Measurements from ENCODE around the gene MFAP2. TPM values are rescaled to one million over a fixed set of nuclear protein-coding genes. Genes with fewer than 3 reads are reported as not detected.
"Not testable (repeated sequence)": the region's sequence is repeated elsewhere in the genome, so short reads cannot be mapped to it uniquely, and the experiment has no call there.

Gene MFAP2
- total RNA-seq, 1 donor from 2014 or later, result 83.4 TPM

DNA sequence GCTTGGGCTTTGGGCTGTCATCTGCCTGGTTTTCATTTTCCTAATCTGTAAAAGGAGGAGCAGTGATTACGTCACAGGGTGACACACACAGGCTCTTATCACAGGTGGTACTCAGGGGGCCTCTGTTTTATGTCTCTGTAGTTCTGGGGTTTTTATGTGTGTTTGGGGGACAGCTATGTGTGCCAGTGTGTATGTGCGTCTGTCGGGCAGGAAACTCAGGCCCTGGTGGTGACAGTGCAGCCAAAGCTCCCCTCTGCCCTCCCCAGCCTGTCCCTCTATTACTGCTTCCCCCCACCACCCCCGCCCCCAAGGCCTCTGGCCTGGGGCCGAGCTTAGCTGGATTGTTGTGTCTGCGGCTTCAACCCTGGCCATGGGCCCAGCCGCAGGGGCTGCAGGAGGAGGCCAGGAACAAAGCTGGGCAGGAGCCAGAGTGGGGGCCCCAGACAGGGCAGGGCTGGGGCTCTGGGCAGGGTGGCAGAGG is 13.3 kb downstream of the MFAP2 start:
- H3K4me3 Mint-ChIP-seq, result no peak overlapping the region
- no peaks in the 10 kb centered on the region for H3K27me3 Mint-ChIP-seq (ENCODE audit: low read depth)
- DNase-seq (ENCODE audit: low read depth, low spot score), result no peak
- H3K9me3 Mint-ChIP-seq, result no peaks in the 10 kb centered on the region
- no peaks in the 10 kb centered on the region for H3K36me3 Mint-ChIP-seq (ENCODE audit: low read depth)
- H3K27ac Mint-ChIP-seq (ENCODE audit: unreplicated experiment), result no peak overlapping the region
- TF ChIP-seq, protein P1, sequence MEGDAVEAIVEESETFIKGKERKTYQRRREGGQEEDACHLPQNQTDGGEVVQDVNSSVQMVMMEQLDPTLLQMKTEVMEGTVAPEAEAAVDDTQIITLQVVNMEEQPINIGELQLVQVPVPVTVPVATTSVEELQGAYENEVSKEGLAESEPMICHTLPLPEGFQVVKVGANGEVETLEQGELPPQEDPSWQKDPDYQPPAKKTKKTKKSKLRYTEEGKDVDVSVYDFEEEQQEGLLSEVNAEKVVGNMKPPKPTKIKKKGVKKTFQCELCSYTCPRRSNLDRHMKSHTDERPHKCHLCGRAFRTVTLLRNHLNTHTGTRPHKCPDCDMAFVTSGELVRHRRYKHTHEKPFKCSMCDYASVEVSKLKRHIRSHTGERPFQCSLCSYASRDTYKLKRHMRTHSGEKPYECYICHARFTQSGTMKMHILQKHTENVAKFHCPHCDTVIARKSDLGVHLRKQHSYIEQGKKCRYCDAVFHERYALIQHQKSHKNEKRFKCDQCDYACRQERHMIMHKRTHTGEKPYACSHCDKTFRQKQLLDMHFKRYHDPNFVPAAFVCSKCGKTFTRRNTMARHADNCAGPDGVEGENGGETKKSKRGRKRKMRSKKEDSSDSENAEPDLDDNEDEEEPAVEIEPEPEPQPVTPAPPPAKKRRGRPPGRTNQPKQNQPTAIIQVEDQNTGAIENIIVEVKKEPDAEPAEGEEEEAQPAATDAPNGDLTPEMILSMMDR (conservative IDR thresholded peaks at IDR 0.05), result no peak
- peaks cover 8% of the 10 kb centered on the region for H3K4me1 Mint-ChIP-seq

DNA sequence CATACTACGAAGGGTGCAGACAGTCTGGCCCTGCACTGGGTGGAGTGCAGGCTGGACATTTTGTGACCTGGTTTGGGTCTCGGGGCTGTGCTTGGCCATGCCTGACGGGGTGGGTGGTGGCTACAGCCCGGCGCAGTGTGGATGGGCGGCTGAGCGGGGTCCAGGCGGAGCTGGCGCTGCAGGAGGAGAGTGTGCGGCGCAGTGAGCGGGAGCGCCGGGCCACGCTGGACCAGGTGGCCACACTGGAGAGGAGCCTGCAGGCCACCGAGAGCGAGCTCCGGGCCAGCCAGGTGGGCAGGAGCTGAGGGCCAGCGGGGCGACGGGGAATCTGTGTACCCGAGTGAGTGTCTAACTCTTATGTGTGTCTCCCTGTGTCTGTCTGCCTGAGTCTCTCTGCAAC is 14.1 kb downstream of the MFAP2 start:
- TF ChIP-seq, protein P1 (conservative IDR thresholded peaks at IDR 0.05), result no peak
- Mint-ChIP-seq H3K36me3 (ENCODE audit: low read depth) (no peaks in the 10 kb centered on the region), H3K27me3 (ENCODE audit: low read depth) (no peaks in the 10 kb centered on the region), H3K4me3 (no peak overlapping the region), H3K4me1 (peaks cover 8% of the 10 kb centered on the region), H3K9me3 (no peaks in the 10 kb centered on the region), H3K27ac (ENCODE audit: unreplicated experiment) (no peak overlapping the region)
- no peak for DNase-seq (ENCODE audit: low read depth, low spot score)

DNA sequence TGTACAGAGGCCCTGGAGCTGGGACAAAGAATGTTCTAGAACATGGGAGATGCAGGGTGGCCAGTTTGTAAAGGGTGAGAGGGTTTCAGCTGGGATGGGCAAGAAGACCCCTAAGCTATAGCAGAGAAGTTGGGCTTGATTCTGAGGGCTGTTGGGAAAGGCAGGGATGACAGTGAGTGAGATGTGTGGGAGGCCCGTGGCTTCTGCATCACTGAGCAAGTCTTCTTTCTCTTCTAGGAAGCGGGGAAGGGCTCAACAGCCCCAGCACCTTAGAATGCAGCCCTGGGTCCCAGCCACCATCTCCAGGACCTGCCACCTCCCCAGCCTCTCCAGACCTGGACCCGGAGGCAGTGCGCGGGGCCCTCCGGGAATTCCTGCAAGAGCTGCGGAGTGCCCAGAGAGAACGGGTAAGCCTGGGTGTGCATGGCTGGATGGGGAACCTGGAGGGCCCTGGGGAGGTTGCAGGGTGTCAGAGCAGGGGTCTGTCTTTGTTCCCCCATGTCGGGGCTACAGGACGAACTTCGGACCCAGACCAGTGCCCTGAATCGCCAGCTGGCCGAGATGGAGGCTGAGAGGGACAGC is 14.8 kb downstream of the MFAP2 start:
- Mint-ChIP-seq H3K4me1 (peaks cover 5% of the 10 kb centered on the region), H3K27ac (ENCODE audit: unreplicated experiment) (no peak overlapping the region), H3K36me3 (ENCODE audit: low read depth) (no peaks in the 10 kb centered on the region), H3K27me3 (ENCODE audit: low read depth) (no peaks in the 10 kb centered on the region), H3K4me3 (no peak overlapping the region), H3K9me3 (no peaks in the 10 kb centered on the region)
- TF ChIP-seq, protein P1 (conservative IDR thresholded peaks at IDR 0.05), result no peak
- no peak for DNase-seq (ENCODE audit: low read depth, low spot score)

DNA sequence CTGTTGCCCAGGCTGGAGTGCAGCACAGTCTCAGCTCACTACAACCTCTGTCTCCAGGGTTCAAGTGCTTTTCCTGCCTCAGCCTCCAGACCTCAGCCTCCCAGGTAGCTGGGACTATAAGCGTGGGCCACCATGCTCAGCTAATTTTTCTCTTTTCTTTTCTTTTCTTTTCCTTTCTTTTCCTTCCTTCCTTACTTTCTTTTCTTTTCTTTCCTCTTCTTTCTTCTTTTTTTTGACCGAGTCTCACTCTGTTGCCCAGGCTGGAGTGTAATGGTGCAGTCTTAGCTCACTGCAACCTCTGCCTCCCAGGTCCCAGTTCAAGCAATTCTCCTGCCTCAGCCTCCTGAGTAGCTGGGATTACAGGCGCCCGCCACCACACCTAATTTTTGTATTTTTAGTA is 16.3 kb downstream of the MFAP2 start:
- not testable (repeated sequence) for H3K4me3 Mint-ChIP-seq; H3K36me3 Mint-ChIP-seq (ENCODE audit: low read depth); DNase-seq (ENCODE audit: low read depth, low spot score); H3K27me3 Mint-ChIP-seq (ENCODE audit: low read depth); H3K4me1 Mint-ChIP-seq; H3K27ac Mint-ChIP-seq (ENCODE audit: unreplicated experiment); H3K9me3 Mint-ChIP-seq

DNA sequence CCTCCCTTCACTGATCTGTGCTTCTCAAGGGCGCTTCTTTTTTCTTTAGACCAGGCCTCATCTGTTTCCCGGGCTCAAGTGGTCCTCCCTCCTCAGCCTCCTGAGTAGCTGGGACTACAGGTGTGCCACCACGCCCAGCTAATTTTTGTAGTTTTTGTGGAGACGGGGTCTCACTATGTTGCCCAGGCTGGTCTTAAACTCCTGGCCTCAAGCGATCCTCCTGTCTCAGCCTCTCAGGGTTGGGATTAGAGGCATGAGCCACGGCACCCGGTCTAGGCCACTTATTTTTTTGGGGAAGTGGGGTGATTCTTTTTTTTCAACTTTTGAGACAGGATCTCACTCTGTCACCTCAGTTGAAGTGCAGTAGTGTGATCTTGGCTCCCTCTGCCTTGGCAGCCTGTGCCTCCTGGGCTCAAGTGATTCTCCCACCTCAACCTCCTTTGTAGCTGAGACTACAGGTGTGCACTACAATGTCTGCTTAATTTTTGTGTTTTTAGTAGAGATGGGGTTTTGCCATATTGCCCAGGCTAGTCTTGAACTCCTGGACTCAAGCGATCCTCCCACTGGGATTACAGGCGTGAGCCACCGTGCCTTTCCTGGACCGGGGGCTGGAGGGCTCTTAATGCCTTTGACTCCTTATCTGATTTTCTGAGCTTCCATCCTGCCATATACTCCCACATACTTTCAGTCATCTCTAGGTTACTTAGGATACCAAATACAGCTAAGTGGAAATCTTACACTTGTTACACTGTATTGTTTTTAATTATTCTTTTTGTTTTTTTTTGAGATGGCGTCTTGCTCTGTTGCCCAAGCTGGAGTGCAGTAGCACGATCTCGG is 18.9 kb downstream of the MFAP2 start:
- Mint-ChIP-seq H3K4me3 (peak overlapping the region; percentile 54), H3K27ac (ENCODE audit: unreplicated experiment) (no peak overlapping the region), H3K4me1 (peaks cover 9% of the 10 kb centered on the region), H3K27me3 (ENCODE audit: low read depth) (no peaks in the 10 kb centered on the region), H3K9me3 (no peaks in the 10 kb centered on the region), H3K36me3 (ENCODE audit: low read depth) (no peaks in the 10 kb centered on the region)
- TF ChIP-seq, protein P1 (conservative IDR thresholded peaks at IDR 0.05), result no peak
- DNase-seq (ENCODE audit: low read depth, low spot score), result no peak

Data from neural crest cell (in vitro differentiated cells).